GM21515 (cell line): ENCODE results near the gene STKLD1.
A peak's percentile ranks its signal among the peaks of the same experiment; 100 is the strongest.

Experiments used
- ATAC-seq: cut with Tn5 transposase; IDR thresholded peaks from one replicate; pipeline ENCODE4 v1.9.1; 2021; ENCODE audit not compliant: unreplicated experiment

Gene STKLD1

GRCh38 chr9:133405508-133406438 lies 29.6 kb downstream of the STKLD1 start:
- ATAC-seq: no peak

DNA sequence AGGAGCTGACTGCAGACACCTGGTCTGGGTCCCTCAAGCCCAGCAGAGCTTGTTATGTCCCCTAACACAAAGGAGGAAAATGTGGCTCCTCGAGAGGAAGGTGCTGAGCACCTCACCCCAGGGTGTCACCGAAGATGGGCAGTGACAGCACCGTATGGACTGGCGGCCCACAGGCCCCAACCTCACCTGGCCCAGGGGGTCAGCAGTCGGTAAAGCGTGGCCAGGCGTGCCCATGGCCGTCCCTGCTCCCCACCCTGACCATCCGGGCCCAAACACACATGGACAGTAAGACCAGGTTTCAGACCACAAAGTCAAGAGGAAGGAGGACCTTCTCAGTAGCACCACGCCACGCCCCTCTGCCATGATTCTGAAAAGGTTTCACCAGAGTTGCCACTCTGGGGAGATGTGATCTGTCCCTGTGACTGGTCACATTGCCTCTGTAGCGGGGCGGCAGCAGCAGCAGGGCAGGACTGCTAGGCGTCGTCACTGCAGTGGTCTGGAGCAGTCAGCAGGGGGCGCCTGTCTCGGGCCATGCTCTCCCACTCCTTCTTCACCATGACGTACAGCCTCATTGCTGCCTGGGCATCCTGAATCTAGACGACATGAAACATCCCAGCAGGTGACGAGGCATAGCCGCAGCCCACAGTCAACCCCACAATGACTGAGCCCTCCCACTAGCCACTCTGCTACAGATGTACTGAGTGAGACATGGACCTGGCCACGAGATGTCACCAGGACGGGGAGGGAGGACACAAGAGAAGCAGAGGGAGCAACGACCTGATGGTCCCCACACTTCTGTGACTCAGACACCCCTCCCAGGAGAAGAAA lies 30.5 kb downstream of the STKLD1 start:
- ATAC-seq: peak; percentile 65

DNA sequence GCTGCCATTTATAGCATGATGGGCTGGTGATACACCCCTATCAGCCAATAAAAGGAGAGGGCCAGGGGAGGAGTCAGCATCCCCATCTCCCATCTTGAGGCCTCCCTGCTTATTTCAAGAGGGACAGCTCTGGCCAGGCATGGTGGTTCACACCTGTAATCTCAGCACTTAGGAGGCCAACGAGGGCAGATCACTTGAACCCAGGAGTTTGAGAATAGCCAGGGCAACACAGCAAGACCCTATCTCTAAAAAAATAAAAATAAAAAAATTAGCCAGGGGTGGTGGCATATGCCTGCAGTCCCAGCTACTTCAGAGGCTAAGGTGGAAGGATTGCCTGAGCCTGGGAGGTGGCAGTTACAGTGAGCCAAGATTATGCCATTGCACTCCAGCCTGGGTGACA lies 31.9 kb downstream of the STKLD1 start:
- no peak for ATAC-seq

DNA sequence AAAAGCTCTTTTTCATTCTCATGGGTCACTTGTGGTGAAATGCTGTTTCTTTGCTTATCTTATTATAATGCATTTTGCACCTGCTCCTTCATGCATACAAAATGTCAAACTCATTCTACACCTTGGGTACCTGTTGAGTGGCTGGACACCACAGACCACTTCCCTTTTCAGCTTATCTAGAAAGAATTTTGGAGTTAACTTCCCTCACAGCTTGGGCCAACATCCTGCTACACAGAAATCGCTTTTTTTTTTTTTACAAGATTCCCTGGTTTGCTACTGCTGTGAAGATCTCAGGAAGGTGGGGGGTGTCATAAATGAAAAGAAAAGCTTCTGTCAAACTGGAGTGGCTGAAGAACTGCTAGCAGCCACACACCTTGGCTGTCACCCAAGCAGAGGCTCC lies 39.0 kb downstream of the STKLD1 start:
- ATAC-seq: no peak

GRCh38 chr9:133417541-133418461 lies 41.6 kb downstream of the STKLD1 start, which contains the start of gene REXO4:
Gene REXO4, minus strand, starts transcription at chr9:133418010. Its CDS starts 166 bp downstream, at chr9:133417844.
- peak; percentile 58 for ATAC-seq

DNA sequence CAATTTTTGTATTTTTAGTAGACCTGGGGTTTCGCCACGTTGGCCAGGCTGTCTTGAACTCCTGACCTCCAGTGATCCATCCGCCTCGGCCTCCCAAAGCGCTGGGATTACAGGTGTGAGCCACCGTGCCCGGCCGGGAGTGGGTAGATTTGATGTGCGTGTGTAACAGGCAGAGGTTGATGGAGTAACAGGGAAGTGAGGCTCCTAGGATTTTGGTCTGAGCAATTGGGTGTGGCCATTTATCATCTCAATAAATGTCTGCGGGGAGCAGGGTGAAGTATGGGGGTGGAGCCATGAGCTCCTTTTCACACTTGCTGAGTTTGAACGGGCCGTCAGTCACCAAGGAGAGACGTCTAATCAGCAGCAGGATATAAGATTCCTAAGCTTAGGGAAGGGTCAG lies 42.8 kb downstream of the STKLD1 start:
- ATAC-seq: no peak

GRCh38 chr9:133420392-133420827 lies 44.2 kb downstream of the STKLD1 start:
- ATAC-seq: no peak

- ATAC-seq: no peak
Observed at GRCh38 chr9:133421615-133422542, 45.7 kb downstream of the STKLD1 start, which contains the start of gene ADAMTS13. Gene ADAMTS13, plus strand, starts transcription at chr9:133422367. Its CDS starts 77 bp downstream, at chr9:133422444.

DNA sequence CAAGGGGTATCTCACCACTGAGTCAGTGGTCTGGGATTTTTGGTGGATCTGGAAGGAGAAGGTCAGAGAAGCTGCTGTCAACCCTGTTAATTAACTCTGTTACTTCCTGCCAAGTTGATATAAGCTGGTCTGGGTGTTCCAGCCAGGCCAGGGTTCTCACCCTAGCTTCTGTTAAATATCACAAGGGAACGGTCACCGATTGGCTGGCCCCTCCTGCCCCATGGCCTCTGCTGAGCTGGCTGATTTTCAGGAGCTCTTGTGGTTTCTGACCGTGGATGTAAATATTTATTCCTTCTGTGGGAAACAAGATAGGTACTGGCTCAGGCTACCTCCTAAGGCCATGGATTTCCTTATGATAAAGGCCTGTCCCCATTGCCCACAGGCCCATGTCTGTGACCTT lies 47.0 kb downstream of the STKLD1 start:
- ATAC-seq: no peak

DNA sequence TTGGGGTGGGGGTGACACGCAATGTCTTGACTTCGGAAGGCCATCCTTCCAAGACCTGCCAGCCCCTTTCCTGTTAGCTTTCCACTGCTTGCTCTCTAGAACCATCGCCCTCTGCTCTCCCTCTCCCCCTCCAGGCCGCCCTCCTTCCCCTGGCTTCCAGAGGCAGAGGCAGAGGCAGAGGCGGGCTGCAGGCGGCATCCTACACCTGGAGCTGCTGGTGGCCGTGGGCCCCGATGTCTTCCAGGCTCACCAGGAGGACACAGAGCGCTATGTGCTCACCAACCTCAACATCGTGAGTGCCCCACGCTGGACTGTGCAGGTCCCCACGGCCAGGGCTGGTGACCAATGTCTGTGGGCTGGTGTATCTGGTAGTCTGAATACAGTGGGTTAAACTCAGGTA lies 48.0 kb downstream of the STKLD1 start:
- no peak for ATAC-seq

GRCh38 chr9:133425049-133425632 lies 49.0 kb downstream of the STKLD1 start:
- ATAC-seq: no peak

GRCh38 chr9:133426011-133426410 lies 49.8 kb downstream of the STKLD1 start:
- ATAC-seq: no peak

GRCh38 chr9:133427658-133428348 lies 51.6 kb downstream of the STKLD1 start:
- ATAC-seq: no peak

- ATAC-seq: no peak
Observed at GRCh38 chr9:133428617-133429101, 52.5 kb downstream of the STKLD1 start.

DNA sequence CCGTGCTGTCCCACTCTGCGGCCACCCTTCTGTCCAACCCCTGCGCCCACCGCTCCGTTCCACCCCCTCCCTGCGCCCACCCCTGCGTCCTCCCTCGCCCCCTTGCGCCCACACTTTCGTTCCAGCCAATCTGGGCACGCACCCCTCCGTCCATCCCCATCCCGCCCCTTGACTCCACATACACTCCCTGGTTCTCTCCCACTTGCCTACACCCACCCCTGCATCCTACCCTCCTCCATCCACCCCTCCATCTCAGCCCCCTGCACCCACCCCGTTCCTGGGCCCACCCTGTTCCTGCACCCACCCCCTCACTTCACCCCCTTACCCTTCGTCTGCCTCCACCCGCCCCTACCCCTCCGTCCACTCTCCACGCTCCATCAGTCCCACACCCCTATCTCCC lies 53.0 kb downstream of the STKLD1 start:
- no peak for ATAC-seq

GRCh38 chr9:133429641-133430161 lies 53.5 kb downstream of the STKLD1 start:
- ATAC-seq: no peak

DNA sequence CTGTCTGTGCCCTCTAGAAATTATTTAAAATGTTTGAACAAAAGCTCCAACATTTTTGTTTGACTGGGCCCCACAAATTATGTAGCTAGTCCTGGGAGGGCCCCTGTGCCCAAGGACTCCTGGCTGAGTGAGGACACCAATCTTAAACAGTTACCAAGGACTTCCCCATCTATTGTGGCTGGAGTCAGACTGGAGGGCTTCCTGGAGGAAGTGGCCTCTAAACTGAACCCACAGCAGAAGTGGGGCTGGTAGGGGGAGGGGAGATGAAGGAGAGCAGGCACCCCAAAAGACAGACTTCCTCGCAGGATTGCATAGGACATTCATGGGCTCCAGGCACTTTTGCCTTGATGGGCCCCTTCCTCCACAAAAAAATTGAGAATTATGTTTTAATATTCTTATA lies 54.1 kb downstream of the STKLD1 start:
- ATAC-seq: no peak

DNA sequence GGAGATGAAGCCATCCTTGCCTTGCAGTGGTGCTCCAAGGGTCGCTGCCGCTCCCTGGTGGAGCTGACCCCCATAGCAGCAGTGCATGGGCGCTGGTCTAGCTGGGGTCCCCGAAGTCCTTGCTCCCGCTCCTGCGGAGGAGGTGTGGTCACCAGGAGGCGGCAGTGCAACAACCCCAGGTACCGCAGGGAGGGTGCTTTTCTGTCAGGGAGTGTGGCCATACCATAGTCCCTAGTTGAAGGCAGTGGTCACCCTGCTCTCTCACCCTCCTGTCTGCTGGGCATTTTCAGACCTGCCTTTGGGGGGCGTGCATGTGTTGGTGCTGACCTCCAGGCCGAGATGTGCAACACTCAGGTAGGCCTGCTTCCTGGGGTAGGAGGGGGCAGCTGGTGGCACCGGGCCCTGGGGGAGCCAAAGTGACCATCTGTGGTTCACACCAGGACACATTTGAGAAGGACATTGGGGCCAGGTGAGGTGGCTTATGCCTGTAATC lies 57.2 kb downstream of the STKLD1 start:
- ATAC-seq: no peak
